Gastrocnemius medialis (tissue), 4 donors: ENCODE data around the gene GPR37L1. TPM values are rescaled to one million over a fixed set of nuclear protein-coding genes. Genes with fewer than 3 reads are reported as not detected.

Experiments used
- ATAC-seq, 2 donors: fragments of 150-250 bp; one replicate each; pipeline ENCODE4 v1.9.1; 2016
- DNase-seq, 2 donors: peaks; one replicate each; pipeline ENCODE4 v3.0.0-alpha.2; 2019
- H3K27ac ChIP-seq, 4 donors: fragments of 200-600 bp; sonication (generic); 1 replicate in 1 of 4; 2 replicates in 3 of 4; pipeline ENCODE4 v1.5.1; 2016 to 2018; ENCODE audit warnings: mild to moderate bottlenecking in 2 of 4, moderate library complexity in 1 of 4
- H3K27me3 ChIP-seq, 3 donors: fragments of 200-600 bp; sonication (generic) in 2 of 3; 1 replicate in 1 of 3; 2 replicates in 2 of 3; pipeline versions ENCODE4 v1.5.1 to v1.6.0; 2016 to 2019; ENCODE audit warnings: mild to moderate bottlenecking in 1 of 3, moderate library complexity in 1 of 3
- H3K36me3 ChIP-seq, 2 donors: fragments of 200-600 bp; sonication (generic) in 1 of 2; one replicate each; pipeline ENCODE4 v1.5.1; 2017 to 2018
- H3K4me1 ChIP-seq, 2 donors: fragments of 200-600 bp; sonication (generic) in 1 of 2; one replicate each; pipeline ENCODE4 v1.5.1; 2016 to 2017; ENCODE audit warnings: mild to moderate bottlenecking in 2 of 2
- H3K4me3 ChIP-seq, 4 donors: fragments of 200-600 bp; sonication (generic) in 3 of 4; 1 replicate in 1 of 4; 2 replicates in 3 of 4; pipeline ENCODE4 v1.5.1; 2016 to 2019; ENCODE audit warnings: mild to moderate bottlenecking in 2 of 4
- H3K9me3 ChIP-seq, 3 donors: fragments of 200-600 bp; sonication (generic) in 2 of 3; 1 replicate in 1 of 3; 2 replicates in 2 of 3; pipeline ENCODE4 v1.5.1; 2016 to 2019
- POLR2A ChIP-seq, 2 donors: fragments of 450-650 bp; IDR thresholded peaks; one replicate each; pipeline ENCODE4 v1.6.1; 2017; ENCODE audit warnings: antibody characterized with exemption in 2 of 2, mild to moderate bottlenecking in 2 of 2, moderate library complexity in 2 of 2
- in situ Hi-C, 4 donors: fragments of 200-750 bp; cut with MboI; loops; one replicate each; pipeline versions ENCODE4 v1.15.0 to v1.8.0; 2017; ENCODE audit warnings: low sequenced_read_pairs in 4 of 4
- intact Hi-C: fragments of 100-400 bp; cut with DNase I; formaldehyde crosslinking; loops from one replicate; pipeline ENCODE4 v1.15.1; 2023; ENCODE audit warnings: low total_unique reads
- total RNA-seq, 4 donors: library from RNA; depleted of rRNA; stranded (reverse); fragments of >200 nt; gene quantifications; one replicate each; pipeline versions ENCODE4 v1.1.0 to v1.2.3, GENCODE V29; 2016
- TF ChIP-seq, protein P1 (sequence below), 5 experiments: fragments of 450-650 bp in 3 of 5; fragments of 200-600 bp in 2 of 5; sonication (generic) in 2 of 5; IDR thresholded peaks in 4 of 5; conservative IDR thresholded peaks in 1 of 5; 1 replicate in 4 of 5; 2 replicates in 1 of 5; pipeline ENCODE4 v1.5.1; 2016 to 2019; ENCODE audit warnings: antibody characterized with exemption in 5 of 5, mild to moderate bottlenecking in 3 of 5, moderate library complexity in 3 of 5

The GPR37L1 gene
- total RNA-seq, 4 donors from 2014 or later = 0.04 to 0.10 TPM; not detected in 2

DNA sequence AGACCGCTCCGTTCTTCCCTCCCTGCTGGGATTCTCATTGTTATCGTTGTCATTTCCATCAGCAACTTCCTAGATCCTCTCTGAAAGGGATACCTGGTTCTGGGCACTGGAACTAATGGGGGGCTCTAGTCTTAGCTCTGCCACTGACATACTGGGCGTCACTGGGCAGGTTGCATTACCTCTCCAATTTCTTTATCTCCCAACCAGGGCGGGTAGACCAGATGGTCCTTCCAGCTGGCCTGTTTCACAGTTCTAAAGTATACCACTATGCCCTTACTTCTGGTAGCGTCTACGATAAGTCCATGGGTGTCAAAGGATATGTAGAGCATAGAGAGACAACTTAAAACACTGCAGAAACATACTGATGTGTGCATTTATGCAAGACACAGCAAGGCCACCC lies 1.4 kb downstream of the GPR37L1 start:
- intact Hi-C loops = no loop called here
- ATAC-seq (no peak), DNase-seq (no peak)
- H3K36me3 ChIP-seq = no peaks in the 10 kb centered on the region
- no peak overlapping the region for H3K27ac ChIP-seq
- H3K9me3 ChIP-seq = no peaks in the 10 kb centered on the region
- no peaks in the 10 kb centered on the region for H3K4me1 ChIP-seq
- in situ Hi-C loops = no loop called here
- H3K27me3 ChIP-seq = no peaks in the 10 kb centered on the region
- TF ChIP-seq POLR2A (IDR thresholded peaks at IDR 0.05) = no peak
- TF ChIP-seq, protein P1, sequence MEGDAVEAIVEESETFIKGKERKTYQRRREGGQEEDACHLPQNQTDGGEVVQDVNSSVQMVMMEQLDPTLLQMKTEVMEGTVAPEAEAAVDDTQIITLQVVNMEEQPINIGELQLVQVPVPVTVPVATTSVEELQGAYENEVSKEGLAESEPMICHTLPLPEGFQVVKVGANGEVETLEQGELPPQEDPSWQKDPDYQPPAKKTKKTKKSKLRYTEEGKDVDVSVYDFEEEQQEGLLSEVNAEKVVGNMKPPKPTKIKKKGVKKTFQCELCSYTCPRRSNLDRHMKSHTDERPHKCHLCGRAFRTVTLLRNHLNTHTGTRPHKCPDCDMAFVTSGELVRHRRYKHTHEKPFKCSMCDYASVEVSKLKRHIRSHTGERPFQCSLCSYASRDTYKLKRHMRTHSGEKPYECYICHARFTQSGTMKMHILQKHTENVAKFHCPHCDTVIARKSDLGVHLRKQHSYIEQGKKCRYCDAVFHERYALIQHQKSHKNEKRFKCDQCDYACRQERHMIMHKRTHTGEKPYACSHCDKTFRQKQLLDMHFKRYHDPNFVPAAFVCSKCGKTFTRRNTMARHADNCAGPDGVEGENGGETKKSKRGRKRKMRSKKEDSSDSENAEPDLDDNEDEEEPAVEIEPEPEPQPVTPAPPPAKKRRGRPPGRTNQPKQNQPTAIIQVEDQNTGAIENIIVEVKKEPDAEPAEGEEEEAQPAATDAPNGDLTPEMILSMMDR (IDR thresholded peaks at IDR 0.05 in 4 of 5, conservative IDR thresholded peaks at IDR 0.05 in 1 of 5) = no peak
- no peak overlapping the region for H3K4me3 ChIP-seq

DNA sequence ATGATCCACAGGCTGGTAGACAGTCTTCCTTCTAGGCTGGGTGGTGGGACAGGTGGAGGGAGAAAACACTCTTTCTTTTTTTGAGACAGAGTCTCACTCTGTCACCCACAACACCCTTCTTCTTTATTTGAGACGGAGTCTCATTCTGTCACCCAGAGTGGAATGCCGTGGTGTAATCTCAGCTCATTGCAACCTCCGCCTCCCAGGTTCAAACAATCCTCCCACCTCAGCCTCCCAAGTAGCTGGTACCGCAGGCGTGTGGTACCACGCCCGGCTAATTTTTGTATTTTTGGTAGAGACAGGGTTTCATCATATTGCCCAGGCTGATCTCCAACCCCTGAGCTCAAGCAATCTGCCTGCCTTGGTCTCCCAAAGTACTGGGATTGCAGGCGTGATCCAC lies 2.9 kb downstream of the GPR37L1 start:
- Histone ChIP-seq H3K4me3 (no peak overlapping the region), H3K4me1 (no peaks in the 10 kb centered on the region), H3K9me3 (no peaks in the 10 kb centered on the region), H3K27me3 (no peaks in the 10 kb centered on the region), H3K27ac (no peak overlapping the region), H3K36me3 (no peaks in the 10 kb centered on the region)
- TF ChIP-seq, protein P1 (IDR thresholded peaks at IDR 0.05 in 4 of 5, conservative IDR thresholded peaks at IDR 0.05 in 1 of 5) = no peak
- no peak for TF ChIP-seq POLR2A (IDR thresholded peaks at IDR 0.05)
- DNase-seq (no peak), ATAC-seq (no peak)
- in situ Hi-C loops = loop anchor here in 3 of 4 donors (25.0 kb wide), 1 partner anchor 238 kb away; the partner anchor contains the start of gene SHISA4 (in 3 of the 3)
- intact Hi-C loops = no loop called here

DNA sequence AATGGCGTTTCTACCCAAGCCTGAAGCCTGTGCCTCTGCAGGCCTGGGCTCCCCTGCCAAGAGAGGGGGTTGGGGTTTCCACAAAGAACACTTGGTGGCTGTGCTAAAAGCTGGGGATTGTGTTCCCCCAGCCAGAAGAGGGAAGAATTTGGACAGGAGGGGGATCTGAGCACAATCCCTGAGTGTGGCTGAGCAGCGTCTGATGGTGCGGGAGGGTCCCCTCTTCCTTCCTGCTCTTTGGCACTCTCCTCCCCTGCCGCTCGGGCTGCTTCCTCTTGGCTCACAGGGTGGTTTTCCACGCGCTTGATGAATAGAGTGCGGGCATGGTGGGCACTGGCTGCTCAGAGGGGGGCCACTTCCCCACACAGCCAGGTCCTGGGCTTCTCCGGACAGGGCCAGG lies 3.7 kb downstream of the GPR37L1 start:
- intact Hi-C loops = no loop called here
- in situ Hi-C loops = loop anchor here in 3 of 4 donors (25.0 kb wide), 1 partner anchor 239 kb away; the partner anchor contains the start of gene SHISA4 (in 3 of the 3)

GRCh38 chr1:202127061-202127460 lies 4.3 kb downstream of the GPR37L1 start:
- ATAC-seq (no peak), DNase-seq (no peak)
- Histone ChIP-seq H3K27me3 (no peaks in the 10 kb centered on the region), H3K36me3 (no peaks in the 10 kb centered on the region), H3K4me3 (no peak overlapping the region), H3K4me1 (peaks cover 0 to 5% of the 10 kb centered on the region in 2 donors), H3K27ac (no peak overlapping the region), H3K9me3 (no peaks in the 10 kb centered on the region)
- TF ChIP-seq POLR2A (IDR thresholded peaks at IDR 0.05) = no peak
- TF ChIP-seq, protein P1 (IDR thresholded peaks at IDR 0.05 in 4 of 5, conservative IDR thresholded peaks at IDR 0.05 in 1 of 5) = no peak
- in situ Hi-C loops (loop anchor here in 3 of 4 donors (25.0 kb wide), 1 partner anchor 240 kb away; the partner anchor contains the start of gene SHISA4 (in 3 of the 3)), intact Hi-C loops (no loop called here)

More for the DNA sequence above, 3.7 kb downstream of the GPR37L1 start:
- TF ChIP-seq, protein P1 (IDR thresholded peaks at IDR 0.05 in 4 of 5, conservative IDR thresholded peaks at IDR 0.05 in 1 of 5) = no peak
- TF ChIP-seq POLR2A (IDR thresholded peaks at IDR 0.05) = no peak
- Histone ChIP-seq H3K36me3 (no peaks in the 10 kb centered on the region), H3K9me3 (no peaks in the 10 kb centered on the region), H3K27me3 (no peaks in the 10 kb centered on the region), H3K4me1 (no peaks in the 10 kb centered on the region), H3K4me3 (no peak overlapping the region), H3K27ac (no peak overlapping the region)
- DNase-seq = no peak
- ATAC-seq = no peak
